Measurements from ENCODE around the gene GP9. TPM values are rescaled to one million over a fixed set of nuclear protein-coding genes. Genes with fewer than 3 reads are reported as not detected.

GP9 gene
- total RNA-seq, 4 donors from 2014 or later: 0.64 to 1.2 TPM; not detected in 2

- no peaks in the 10 kb centered on the region for H3K36me3 ChIP-seq
- H3K4me1 ChIP-seq: peaks cover 5 to 25% (median 16%) of the 10 kb centered on the region in 4 donors
- TF ChIP-seq POLR2AphosphoS5 (IDR thresholded peaks at IDR 0.05) (no peak), POLR2A (IDR thresholded peaks at IDR 0.05) (no peak), EP300 (IDR thresholded peaks at IDR 0.05; ENCODE audit: low read depth) (no peak)
- TF ChIP-seq, protein P1, sequence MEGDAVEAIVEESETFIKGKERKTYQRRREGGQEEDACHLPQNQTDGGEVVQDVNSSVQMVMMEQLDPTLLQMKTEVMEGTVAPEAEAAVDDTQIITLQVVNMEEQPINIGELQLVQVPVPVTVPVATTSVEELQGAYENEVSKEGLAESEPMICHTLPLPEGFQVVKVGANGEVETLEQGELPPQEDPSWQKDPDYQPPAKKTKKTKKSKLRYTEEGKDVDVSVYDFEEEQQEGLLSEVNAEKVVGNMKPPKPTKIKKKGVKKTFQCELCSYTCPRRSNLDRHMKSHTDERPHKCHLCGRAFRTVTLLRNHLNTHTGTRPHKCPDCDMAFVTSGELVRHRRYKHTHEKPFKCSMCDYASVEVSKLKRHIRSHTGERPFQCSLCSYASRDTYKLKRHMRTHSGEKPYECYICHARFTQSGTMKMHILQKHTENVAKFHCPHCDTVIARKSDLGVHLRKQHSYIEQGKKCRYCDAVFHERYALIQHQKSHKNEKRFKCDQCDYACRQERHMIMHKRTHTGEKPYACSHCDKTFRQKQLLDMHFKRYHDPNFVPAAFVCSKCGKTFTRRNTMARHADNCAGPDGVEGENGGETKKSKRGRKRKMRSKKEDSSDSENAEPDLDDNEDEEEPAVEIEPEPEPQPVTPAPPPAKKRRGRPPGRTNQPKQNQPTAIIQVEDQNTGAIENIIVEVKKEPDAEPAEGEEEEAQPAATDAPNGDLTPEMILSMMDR (IDR thresholded peaks at IDR 0.05): no peak
- peaks cover 21% of the 10 kb centered on the region for H3K27me3 ChIP-seq
- WGBS, 2 donors (ENCODE audit: low coverage in 1 of 2): 69% methylated on average over 39 of the region's 46 CpGs; no CpG with 5 or more reads in 1 of the 2 donors
- H3K27ac ChIP-seq: no peak overlapping the region
- intact Hi-C loops (cut with DNase I; ENCODE audit: low total_unique reads): no loop called here
- H3K9me3 ChIP-seq: no peaks in the 10 kb centered on the region
- in situ Hi-C loops (cut with MboI; ENCODE audit: low pct_ligation_motif_present in 1 of 4, low pct_unique_long_range_greater_than_20kb in 1 of 4, low sequenced_read_pairs in 3 of 4): loop anchor here in 1 of 4 donors (10.0 kb wide), 1 partner anchor 198 kb away; the partner anchor contains the start of gene COPG1
- DNase-seq: peak; percentile 7
- H3K4me3 ChIP-seq: no peak overlapping the region
Measured at GRCh38 chr3:129046732-129047552, 13.6 kb upstream of the GP9 start.

DNA sequence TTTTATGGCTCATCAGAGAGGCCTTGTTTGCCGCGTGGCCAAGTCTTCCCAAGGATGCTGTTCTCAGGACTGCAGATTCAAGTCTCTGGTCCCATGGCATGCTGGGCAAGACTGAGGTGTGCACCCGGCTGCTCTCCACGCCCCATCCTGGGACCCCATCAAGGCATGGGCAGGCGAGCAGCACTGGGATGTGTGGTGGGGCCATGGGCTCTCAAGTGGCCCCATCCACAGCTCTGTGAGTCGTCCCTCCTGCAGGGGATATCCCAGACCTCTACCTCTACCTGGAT is 13.1 kb upstream of the GP9 start:
- TF ChIP-seq POLR2AphosphoS5 (IDR thresholded peaks at IDR 0.05): no peak
- TF ChIP-seq, protein P1 (IDR thresholded peaks at IDR 0.05): no peak
- no peak overlapping the region for H3K4me3 ChIP-seq
- intact Hi-C loops (cut with DNase I; ENCODE audit: low total_unique reads): no loop called here
- no peak for DNase-seq
- no peaks in the 10 kb centered on the region for H3K36me3 ChIP-seq
- in situ Hi-C loops (cut with MboI; ENCODE audit: low pct_ligation_motif_present in 1 of 4, low pct_unique_long_range_greater_than_20kb in 1 of 4, low sequenced_read_pairs in 3 of 4): loop anchor here in 1 of 4 donors (10.0 kb wide), 1 partner anchor 197 kb away; the partner anchor contains the start of gene COPG1
- peaks cover 21% of the 10 kb centered on the region for H3K27me3 ChIP-seq
- no peak overlapping the region for H3K27ac ChIP-seq
- WGBS, 2 donors (ENCODE audit: low coverage in 1 of 2): 67% methylated on average over 5 of the region's 6 CpGs; no CpG with 5 or more reads in 1 of the 2 donors
- no peaks in the 10 kb centered on the region for H3K9me3 ChIP-seq
- H3K4me1 ChIP-seq: peaks cover 10 to 30% (median 21%) of the 10 kb centered on the region in 4 donors

DNA sequence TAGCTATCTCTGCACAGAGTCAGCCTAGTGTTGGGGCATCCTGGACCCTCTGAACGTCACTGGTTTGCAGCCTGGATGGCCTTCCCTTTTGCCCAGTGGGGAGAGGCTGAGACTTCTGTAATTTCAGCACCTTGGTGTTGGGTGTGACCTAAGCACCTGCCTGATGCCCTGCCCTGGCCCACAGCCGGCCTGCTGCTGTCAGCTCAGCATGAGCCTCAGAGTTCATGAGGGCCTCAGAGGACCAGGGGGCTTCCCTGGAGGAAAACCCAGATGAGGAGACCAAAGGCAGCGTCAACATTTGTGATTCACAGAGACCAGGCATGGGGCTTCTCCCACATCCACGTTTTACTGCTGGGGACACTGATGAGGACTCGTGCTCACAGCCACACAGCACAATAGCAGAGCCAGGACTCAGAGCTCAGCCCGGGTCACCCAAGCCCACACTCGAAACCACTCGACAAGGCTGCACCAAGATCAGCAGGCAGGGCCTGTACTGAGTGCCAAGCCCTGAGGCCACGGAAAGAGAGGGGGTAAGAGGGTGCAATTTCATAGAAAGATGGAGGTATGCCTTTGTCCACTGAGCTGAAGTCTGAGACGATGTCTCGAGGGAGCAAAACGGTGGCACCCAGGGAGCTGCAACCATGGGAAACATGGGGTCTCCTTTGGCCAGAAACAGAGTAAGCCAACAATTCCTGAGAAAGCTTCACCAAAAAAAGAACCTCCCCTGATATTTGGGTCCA is 9.9 kb upstream of the GP9 start:
- TF ChIP-seq POLR2AphosphoS5 (IDR thresholded peaks at IDR 0.05) (no peak), EP300 (IDR thresholded peaks at IDR 0.05; ENCODE audit: low read depth) (no peak), POLR2A (IDR thresholded peaks at IDR 0.05) (no peak)
- TF ChIP-seq, protein P1 (IDR thresholded peaks at IDR 0.05): no peak
- whole genome bisulfite sequencing, 2 donors (ENCODE audit: low coverage in 1 of 2): 75 to 100% methylated on average over 1 to 12 of the region's 12 CpGs
- no peak overlapping the region for H3K4me3 ChIP-seq
- H3K4me1 ChIP-seq: peaks cover 23 to 57% (median 44%) of the 10 kb centered on the region in 4 donors
- peak overlapping the region in 3 of 4 donors; percentile 82 to 88 (median 86) for H3K27ac ChIP-seq
- intact Hi-C loops (cut with DNase I; ENCODE audit: low total_unique reads) (loop anchor here (10.0 kb wide), 1 partner anchor 194 kb away; the partner anchor contains the start of gene COPG1), in situ Hi-C loops (cut with MboI; ENCODE audit: low pct_ligation_motif_present in 1 of 4, low pct_unique_long_range_greater_than_20kb in 1 of 4, low sequenced_read_pairs in 3 of 4) (loop anchor here in 1 of 4 donors (10.0 kb wide), 1 partner anchor 194 kb away; the partner anchor contains the start of gene COPG1)
- H3K27me3 ChIP-seq: peaks cover 6% of the 10 kb centered on the region
- no peaks in the 10 kb centered on the region for H3K9me3 ChIP-seq
- DNase-seq: peak; percentile 25
- no peaks in the 10 kb centered on the region for H3K36me3 ChIP-seq

- no peaks in the 10 kb centered on the region for H3K9me3 ChIP-seq
- H3K4me1 ChIP-seq: peaks cover 23 to 65% (median 49%) of the 10 kb centered on the region in 4 donors
- TF ChIP-seq POLR2AphosphoS5 (IDR thresholded peaks at IDR 0.05): peak; percentile 17 to 41 (median 23)
- TF ChIP-seq, protein P1 (IDR thresholded peaks at IDR 0.05): no peak
- TF ChIP-seq POLR2A (IDR thresholded peaks at IDR 0.05): peak; percentile 43
- no peaks in the 10 kb centered on the region for H3K27me3 ChIP-seq
- H3K36me3 ChIP-seq: no peaks in the 10 kb centered on the region
- in situ Hi-C loops (cut with MboI; ENCODE audit: low pct_ligation_motif_present in 1 of 4, low pct_unique_long_range_greater_than_20kb in 1 of 4, low sequenced_read_pairs in 3 of 4) (loop anchor here in 1 of 4 donors (10.0 kb wide), 1 partner anchor 193 kb away; the partner anchor contains the start of gene COPG1), intact Hi-C loops (cut with DNase I; ENCODE audit: low total_unique reads) (loop anchor here (10.0 kb wide), 1 partner anchor 193 kb away; the partner anchor contains the start of gene COPG1)
- DNase-seq: peak; percentile 28
- WGBS, 2 donors (ENCODE audit: low coverage in 1 of 2): 0 to 45% methylated on average over 1 to 5 of the region's 5 CpGs
- H3K27ac ChIP-seq: peak overlapping the region; percentile 82 to 88 (median 84)
- no peak overlapping the region for H3K4me3 ChIP-seq
Measured at GRCh38 chr3:129051871-129052340, 8.7 kb upstream of the GP9 start.
